BJ (cell line): ENCODE measurements around the gene C3orf18. TPM values are rescaled to one million over a fixed set of nuclear protein-coding genes. Genes with fewer than 3 reads are reported as not detected.

Experiments used
- CTCF ChIA-PET: fragments of 350-600 bp; formaldehyde crosslinking; extraction: SDS; loops from one replicate; lab custom pipeline; 2021; ENCODE audit warnings: antibody characterized with exemption, inconsistent platforms; lab: Yijun Ruan, JAX
- POLR2A ChIA-PET: fragments of 300-600 bp; sonication (Branson Sonifier 250); formaldehyde crosslinking; extraction: SDS; loops from one replicate; lab custom pipeline; 2021; ENCODE audit warnings: antibody characterized with exemption; lab: Charles Lee
- DNase-seq: peaks from one replicate; pipeline ENCODE4 v3.0.0-alpha.2; 2011; ENCODE audit warnings: low read depth
- H3K27me3 ChIP-seq: 2 replicates; pipeline ENCODE4 v1.6.0; 2011; ENCODE audit warnings: low read length; ENCODE audit not compliant: control insufficient read depth, insufficient read depth
- H3K36me3 ChIP-seq: 2 replicates; pipeline ENCODE4 v1.5.1; 2011; ENCODE audit warnings: low read length; ENCODE audit not compliant: control insufficient read depth, insufficient read depth
- H3K4me3 ChIP-seq: 2 replicates; pipeline ENCODE4 v1.5.1; 2011; ENCODE audit warnings: low read depth, mild to moderate bottlenecking, control low read depth, low read length
- polyA plus RNA-seq: library from polyadenylated mRNA; depleted of rRNA; stranded (reverse); fragments of >200 nt; gene quantifications from 2 replicates; pipeline ENCODE4 v1.2.3, GENCODE V29; 2011; rRNA removed
- TF ChIP-seq, protein P1 (sequence below): IDR thresholded peaks from 2 replicates; pipeline ENCODE4 v1.5.1; 2011; ENCODE audit warnings: low read depth, mild to moderate bottlenecking, control low read depth, inconsistent platforms, low read length, moderate library complexity; ENCODE audit not compliant: insufficient read depth

The C3orf18 gene
- polyA plus RNA-seq, 1 experiment = 30.4 TPM

DNA sequence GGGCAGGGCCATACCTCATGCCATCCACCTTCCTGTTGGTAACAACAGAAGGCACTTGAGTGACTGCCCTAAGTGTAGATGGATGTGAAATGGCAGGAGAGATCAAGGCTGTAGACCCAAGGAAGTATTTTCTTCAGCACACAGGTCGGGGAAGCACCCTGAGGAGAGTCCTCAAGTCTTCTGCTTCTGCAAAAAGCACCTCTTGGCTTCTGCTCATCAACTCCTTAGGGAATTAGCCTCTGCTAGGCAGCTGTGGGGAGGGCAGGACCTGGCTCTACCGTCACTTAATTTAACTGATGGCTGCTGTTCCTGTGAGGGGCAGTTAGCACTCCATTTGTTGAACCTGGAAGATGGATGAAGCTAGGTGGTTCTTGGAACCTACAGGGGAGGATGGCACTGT, 57.2 kb downstream of the C3orf18 start:
- H3K4me3 ChIP-seq = no peak overlapping the region
- POLR2A ChIA-PET = no interaction called here
- TF ChIP-seq, protein P1, sequence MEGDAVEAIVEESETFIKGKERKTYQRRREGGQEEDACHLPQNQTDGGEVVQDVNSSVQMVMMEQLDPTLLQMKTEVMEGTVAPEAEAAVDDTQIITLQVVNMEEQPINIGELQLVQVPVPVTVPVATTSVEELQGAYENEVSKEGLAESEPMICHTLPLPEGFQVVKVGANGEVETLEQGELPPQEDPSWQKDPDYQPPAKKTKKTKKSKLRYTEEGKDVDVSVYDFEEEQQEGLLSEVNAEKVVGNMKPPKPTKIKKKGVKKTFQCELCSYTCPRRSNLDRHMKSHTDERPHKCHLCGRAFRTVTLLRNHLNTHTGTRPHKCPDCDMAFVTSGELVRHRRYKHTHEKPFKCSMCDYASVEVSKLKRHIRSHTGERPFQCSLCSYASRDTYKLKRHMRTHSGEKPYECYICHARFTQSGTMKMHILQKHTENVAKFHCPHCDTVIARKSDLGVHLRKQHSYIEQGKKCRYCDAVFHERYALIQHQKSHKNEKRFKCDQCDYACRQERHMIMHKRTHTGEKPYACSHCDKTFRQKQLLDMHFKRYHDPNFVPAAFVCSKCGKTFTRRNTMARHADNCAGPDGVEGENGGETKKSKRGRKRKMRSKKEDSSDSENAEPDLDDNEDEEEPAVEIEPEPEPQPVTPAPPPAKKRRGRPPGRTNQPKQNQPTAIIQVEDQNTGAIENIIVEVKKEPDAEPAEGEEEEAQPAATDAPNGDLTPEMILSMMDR = no peak
- no peak for DNase-seq
- no peaks in the 10 kb centered on the region for H3K36me3 ChIP-seq
- CTCF ChIA-PET = no interaction called here
- H3K27me3 ChIP-seq = peaks cover 30% of the 10 kb centered on the region

DNA sequence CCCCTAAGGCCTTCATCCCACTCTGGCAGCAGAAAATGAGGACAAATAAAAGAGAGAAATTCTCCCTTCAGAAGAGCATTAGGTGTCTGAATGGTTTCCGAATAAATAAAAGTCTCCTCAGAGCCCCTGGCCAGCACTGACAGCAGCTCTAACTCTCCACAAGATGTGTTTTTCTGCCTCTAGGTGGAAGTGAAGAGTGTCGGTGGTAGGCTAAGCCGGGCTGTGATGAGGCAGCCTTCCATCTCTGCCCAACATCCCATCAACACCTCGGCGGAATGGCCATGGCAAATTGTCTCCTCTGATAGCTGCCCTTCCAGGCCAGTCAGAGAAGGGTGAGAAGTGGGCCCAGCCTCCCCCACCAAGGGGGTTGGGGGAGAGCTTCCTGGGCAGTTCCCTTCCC, 57.8 kb downstream of the C3orf18 start:
- POLR2A ChIA-PET = no interaction called here
- H3K36me3 ChIP-seq = no peaks in the 10 kb centered on the region
- H3K27me3 ChIP-seq = peaks cover 34% of the 10 kb centered on the region
- DNase-seq = no peak
- TF ChIP-seq, protein P1 = no peak
- H3K4me3 ChIP-seq = no peak overlapping the region
- CTCF ChIA-PET = interaction anchor here (1.0 kb wide), 1 partner anchor 9 kb away, joined by 3 read pairs; no protein-coding TSS in a partner anchor

DNA sequence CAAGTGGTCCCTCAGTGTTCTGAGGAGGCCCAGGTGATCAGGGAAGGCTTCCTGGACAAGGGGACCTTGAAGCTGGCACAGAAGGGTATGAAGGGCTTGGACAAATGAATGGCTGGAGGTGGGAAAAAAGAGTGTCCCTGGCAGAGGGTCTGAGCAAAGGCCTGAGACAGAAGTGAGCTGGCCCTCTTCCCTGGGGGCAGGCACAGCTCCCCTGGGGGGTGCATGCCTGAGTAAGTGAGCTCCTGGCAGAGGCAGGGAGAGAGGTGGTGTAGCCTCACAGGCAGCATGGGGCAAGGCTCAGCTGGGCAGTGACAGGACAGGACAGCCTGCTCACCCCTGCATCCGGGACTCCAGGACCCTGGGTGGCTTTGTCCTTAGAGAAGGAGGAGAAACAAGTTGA, 58.7 kb downstream of the C3orf18 start:
- Histone ChIP-seq H3K27me3 (peaks cover 34% of the 10 kb centered on the region), H3K4me3 (no peak overlapping the region), H3K36me3 (no peaks in the 10 kb centered on the region)
- ChIA-PET POLR2A (no interaction called here), CTCF (interaction anchor here (1.0 kb wide), 1 partner anchor 10 kb away, joined by 3 read pairs; no protein-coding TSS in a partner anchor)
- DNase-seq = no peak
- TF ChIP-seq, protein P1 = no peak

Other genes with a start within 250 kb of the C3orf18 start
- gene HYAL2, start 245.0 kb downstream of the C3orf18 start, polyA plus RNA-seq = 40.4 and 63.2 TPM in 2 replicates
- gene TUSC2, start 239.5 kb downstream of the C3orf18 start, polyA plus RNA-seq = 33.8 and 38.9 TPM in 2 replicates
- gene RASSF1, start 226.9 kb downstream of the C3orf18 start, polyA plus RNA-seq = 55.2 and 80.2 TPM in 2 replicates
- gene ZMYND10, start 222.0 kb downstream of the C3orf18 start, polyA plus RNA-seq = 0.65 and 1.3 TPM in 2 replicates
- 31.4 and 45.0 TPM in 2 replicates for gene NPRL2, start 217.0 kb downstream of the C3orf18 start, polyA plus RNA-seq
- 22.3 and 39.3 TPM in 2 replicates for gene CYB561D2, start 216.9 kb downstream of the C3orf18 start, polyA plus RNA-seq
- gene TMEM115, start 208.2 kb downstream of the C3orf18 start, polyA plus RNA-seq = 47.0 and 75.4 TPM in 2 replicates
- 0.04 and 0.11 TPM in 2 replicates for gene CACNA2D2, start 64.1 kb downstream of the C3orf18 start, polyA plus RNA-seq
- 14.4 and 21.3 TPM in 2 replicates for gene HEMK1, start 1.8 kb upstream of the C3orf18 start, polyA plus RNA-seq
- 1.1 and 2.6 TPM in 2 replicates for gene CISH, start 44.0 kb upstream of the C3orf18 start, polyA plus RNA-seq
- gene MAPKAPK3, start 49.4 kb upstream of the C3orf18 start, polyA plus RNA-seq = 34.9 and 53.5 TPM in 2 replicates
- 0.09 and 0.11 TPM in 2 replicates for gene DOCK3, start 107.2 kb upstream of the C3orf18 start, polyA plus RNA-seq